Hepatocyte (in vitro differentiated cells): ENCODE measurements around the gene LINGO3. TPM values are rescaled to one million over a fixed set of nuclear protein-coding genes. Genes with fewer than 3 reads are reported as not detected.

Experiments
- DNase-seq: peaks from one replicate; pipeline ENCODE4 v3.0.0-alpha.2; 2016; ENCODE audit warnings: low spot score
- H2AFZ ChIP-seq: fragments of 200-600 bp; sonication (generic); 2 replicates; pipeline ENCODE4 v1.6.0; 2016; ENCODE audit warnings: antibody characterized with exemption, mild to moderate bottlenecking
- H3K27ac ChIP-seq: fragments of 200-600 bp; sonication (generic); 2 replicates; pipeline ENCODE4 v1.5.1; 2016; ENCODE audit warnings: mild to moderate bottlenecking
- H3K27me3 ChIP-seq: fragments of 200-600 bp; sonication (generic); 2 replicates; pipeline ENCODE4 v1.6.1; 2016
- H3K36me3 ChIP-seq: fragments of 200-600 bp; sonication (generic); replicated peaks from 2 replicates; pipeline ENCODE4 v1.5.1; 2016; ENCODE audit warnings: low read depth; ENCODE audit not compliant: insufficient read depth
- H3K4me1 ChIP-seq: fragments of 200-600 bp; sonication (generic); 2 replicates; pipeline ENCODE4 v1.5.1; 2016; ENCODE audit warnings: mild to moderate bottlenecking, moderate library complexity; ENCODE audit not compliant: insufficient read depth
- H3K4me2 ChIP-seq: fragments of 200-600 bp; sonication (generic); 2 replicates; pipeline ENCODE4 v1.6.0; 2016
- H3K4me3 ChIP-seq: fragments of 200-600 bp; sonication (generic); 2 replicates; pipeline ENCODE4 v1.5.1; 2016; ENCODE audit warnings: mild to moderate bottlenecking
- H3K79me2 ChIP-seq: fragments of 200-600 bp; sonication (generic); 2 replicates; pipeline ENCODE4 v1.6.0; 2017; ENCODE audit warnings: mild to moderate bottlenecking
- H3K9me2 ChIP-seq: fragments of 200-600 bp; sonication (generic); replicated peaks from 2 replicates; pipeline ENCODE4 v1.6.0; 2017; ENCODE audit warnings: mild to moderate bottlenecking; ENCODE audit not compliant: insufficient read depth
- H3K9me3 ChIP-seq: fragments of 200-600 bp; sonication (generic); 2 replicates; pipeline ENCODE4 v1.5.1; 2016; ENCODE audit warnings: low read depth, mild to moderate bottlenecking
- H4K20me1 ChIP-seq: fragments of 200-600 bp; sonication (generic); 2 replicates; pipeline ENCODE4 v1.6.0; 2016; ENCODE audit warnings: mild to moderate bottlenecking; ENCODE audit not compliant: insufficient read depth, poor library complexity, severe bottlenecking
- EZH2 ChIP-seq: fragments of 200-600 bp; sonication (generic); IDR thresholded peaks from 2 replicates; pipeline ENCODE4 v1.6.1; 2016; ENCODE audit warnings: antibody characterized with exemption, mild to moderate bottlenecking, borderline replicate concordance
- EZH2phosphoT487 ChIP-seq: fragments of 200-600 bp; sonication (generic); IDR thresholded peaks from one replicate; pipeline ENCODE4 v1.6.1; 2018; ENCODE audit warnings: antibody characterized with exemption, mild to moderate bottlenecking, low read depth, moderate library complexity; ENCODE audit not compliant: unreplicated experiment, severe bottlenecking
- WGBS: methylation state at CpG from one replicate; pipeline ENCODE4 v1.1.6; 2016; ENCODE audit warnings: low lambda C conversion rate; ENCODE audit errors: missing lambda C conversion rate; 5-methylcytosine and 5-hydroxymethylcytosine counted together
- polyA plus RNA-seq: library from polyadenylated mRNA; unstranded; fragments of >200 nt; fragmentation: Nextera tagmentation; extraction: Ambion mirVana; gene quantifications from 2 replicates; pipeline ENCODE4 v1.2.1, GENCODE V29; 2016
- total RNA-seq: library from RNA; depleted of rRNA; stranded (reverse); fragments of >200 nt; gene quantifications from 2 replicates; pipeline ENCODE4 v1.2.3, GENCODE V29; 2014
- TF ChIP-seq, protein P1 (sequence below): fragments of 200-600 bp; sonication (generic); IDR thresholded peaks from 2 replicates; pipeline ENCODE4 v1.5.1; 2016; ENCODE audit warnings: antibody characterized with exemption, mild to moderate bottlenecking; ENCODE audit not compliant: poor library complexity

LINGO3 gene
- total and polyA plus RNA-seq, 2 experiments from 2014 or later: not detected

DNA sequence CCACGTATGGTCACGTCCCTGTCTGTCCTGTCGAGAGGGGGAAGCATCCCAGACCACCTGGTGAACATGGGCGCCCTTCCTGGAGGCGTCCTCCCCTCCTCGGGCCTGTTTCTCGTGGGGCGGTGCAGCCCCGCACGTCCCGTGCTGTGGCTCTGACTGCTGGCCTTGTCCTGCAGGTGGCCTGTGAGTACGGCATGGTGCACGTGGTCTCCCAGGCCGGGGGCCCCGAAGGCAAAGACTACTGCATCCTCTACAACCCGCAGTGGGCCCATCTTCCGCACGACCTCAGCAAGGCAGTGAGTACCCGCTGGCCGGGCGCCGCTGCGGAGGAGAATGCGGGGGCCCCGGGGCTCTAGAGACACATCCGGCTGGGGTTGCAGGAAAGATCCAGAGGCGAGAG, 26.5 kb upstream of the LINGO3 start:
- TF ChIP-seq, protein P1, sequence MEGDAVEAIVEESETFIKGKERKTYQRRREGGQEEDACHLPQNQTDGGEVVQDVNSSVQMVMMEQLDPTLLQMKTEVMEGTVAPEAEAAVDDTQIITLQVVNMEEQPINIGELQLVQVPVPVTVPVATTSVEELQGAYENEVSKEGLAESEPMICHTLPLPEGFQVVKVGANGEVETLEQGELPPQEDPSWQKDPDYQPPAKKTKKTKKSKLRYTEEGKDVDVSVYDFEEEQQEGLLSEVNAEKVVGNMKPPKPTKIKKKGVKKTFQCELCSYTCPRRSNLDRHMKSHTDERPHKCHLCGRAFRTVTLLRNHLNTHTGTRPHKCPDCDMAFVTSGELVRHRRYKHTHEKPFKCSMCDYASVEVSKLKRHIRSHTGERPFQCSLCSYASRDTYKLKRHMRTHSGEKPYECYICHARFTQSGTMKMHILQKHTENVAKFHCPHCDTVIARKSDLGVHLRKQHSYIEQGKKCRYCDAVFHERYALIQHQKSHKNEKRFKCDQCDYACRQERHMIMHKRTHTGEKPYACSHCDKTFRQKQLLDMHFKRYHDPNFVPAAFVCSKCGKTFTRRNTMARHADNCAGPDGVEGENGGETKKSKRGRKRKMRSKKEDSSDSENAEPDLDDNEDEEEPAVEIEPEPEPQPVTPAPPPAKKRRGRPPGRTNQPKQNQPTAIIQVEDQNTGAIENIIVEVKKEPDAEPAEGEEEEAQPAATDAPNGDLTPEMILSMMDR: no peak
- no peak for TF ChIP-seq EZH2phosphoT487
- no peak for TF ChIP-seq EZH2
- H3K9me3 ChIP-seq: no peaks in the 10 kb centered on the region
- 96% methylated on average over 27 of the region's 27 CpGs for WGBS
- no peak overlapping the region for H3K4me3 ChIP-seq
- no peaks in the 10 kb centered on the region for H4K20me1 ChIP-seq
- no peaks in the 10 kb centered on the region for H3K27me3 ChIP-seq
- H2AFZ ChIP-seq: no peak overlapping the region
- no peak for DNase-seq
- H3K4me2 ChIP-seq: no peak overlapping the region
- peaks cover 44% of the 10 kb centered on the region for H3K4me1 ChIP-seq
- no peaks in the 10 kb centered on the region for H3K9me2 ChIP-seq
- peak overlapping the region; percentile 90 for H3K27ac ChIP-seq
- no peaks in the 10 kb centered on the region for H3K36me3 ChIP-seq
- peaks cover 71% of the 10 kb centered on the region for H3K79me2 ChIP-seq

DNA sequence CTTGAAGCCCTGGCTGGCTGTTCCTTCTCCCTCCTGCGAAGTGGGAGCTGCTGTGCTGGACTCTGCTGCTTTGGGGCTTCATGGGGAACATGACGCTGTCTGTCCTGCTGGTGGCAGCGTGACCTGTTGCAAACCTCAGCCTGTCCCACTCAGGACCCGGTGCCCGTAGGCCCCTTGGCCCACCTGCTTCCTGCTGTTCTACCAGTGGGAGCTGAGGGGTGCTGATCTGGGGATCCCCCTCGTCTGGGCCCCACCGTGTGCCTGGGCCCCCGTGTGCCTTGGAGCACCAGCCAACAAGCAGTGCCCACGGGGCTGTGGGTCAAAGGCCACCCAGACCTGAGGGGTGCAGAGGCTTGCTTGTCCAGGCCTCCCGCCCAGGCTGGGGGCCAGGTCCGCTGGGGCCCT, 25.9 kb upstream of the LINGO3 start:
- Histone ChIP-seq H3K79me2 (peaks cover 77% of the 10 kb centered on the region), H3K27me3 (no peaks in the 10 kb centered on the region), H3K27ac (peak overlapping the region; percentile 90), H3K4me2 (peak overlapping the region; percentile 33), H3K9me3 (no peaks in the 10 kb centered on the region), H4K20me1 (no peaks in the 10 kb centered on the region), H3K4me3 (no peak overlapping the region), H2AFZ (no peak overlapping the region), H3K4me1 (peaks cover 49% of the 10 kb centered on the region), H3K36me3 (no peaks in the 10 kb centered on the region), H3K9me2 (no peaks in the 10 kb centered on the region)
- TF ChIP-seq EZH2: no peak
- TF ChIP-seq, protein P1: no peak
- TF ChIP-seq EZH2phosphoT487: no peak
- 85% methylated on average over 11 of the region's 11 CpGs for WGBS
- DNase-seq: no peak

GRCh38 chr19:2333027-2333806, 25.3 kb upstream of the LINGO3 start:
- Histone ChIP-seq H3K4me2 (peak overlapping the region; percentile 33), H4K20me1 (no peaks in the 10 kb centered on the region), H3K27ac (peak overlapping the region; percentile 90), H2AFZ (no peak overlapping the region), H3K4me1 (peaks cover 49% of the 10 kb centered on the region), H3K9me3 (no peaks in the 10 kb centered on the region), H3K9me2 (no peaks in the 10 kb centered on the region), H3K27me3 (no peaks in the 10 kb centered on the region), H3K36me3 (no peaks in the 10 kb centered on the region), H3K79me2 (peaks cover 74% of the 10 kb centered on the region), H3K4me3 (no peak overlapping the region)
- peak; percentile 50 for DNase-seq
- TF ChIP-seq EZH2phosphoT487 (no peak), EZH2 (no peak)
- TF ChIP-seq, protein P1: no peak
- 85% methylated on average over 17 of the region's 27 CpGs for WGBS
